Mesendoderm (in vitro differentiated cells): ENCODE data around the gene CSGALNACT2.

Experiments used
- DNase-seq: peaks from one replicate; pipeline ENCODE4 v3.0.0; 2013
- H2AK5ac ChIP-seq: 2 replicates; pipeline ENCODE4 v1.6.1; 2013; ENCODE audit warnings: low read length, inconsistent platforms
- H2BK120ac ChIP-seq: 2 replicates; pipeline ENCODE4 v1.6.1; 2013; ENCODE audit warnings: low read depth, mild to moderate bottlenecking, low read length, moderate library complexity, mixed read lengths
- H2BK15ac ChIP-seq: replicated peaks from 2 replicates; pipeline ENCODE4 v1.6.1; 2013; ENCODE audit warnings: low read depth, mild to moderate bottlenecking, moderate library complexity
- H2BK5ac ChIP-seq: 2 replicates; pipeline ENCODE4 v1.6.1; 2013; ENCODE audit warnings: low read length, inconsistent platforms
- H3K18ac ChIP-seq: 2 replicates; pipeline ENCODE4 v1.6.1; 2013; ENCODE audit warnings: mild to moderate bottlenecking, low read length, mixed read lengths
- H3K23ac ChIP-seq: one replicate; pipeline ENCODE4 v1.6.1; 2013; ENCODE audit warnings: low read length
- H3K27ac ChIP-seq: 2 replicates; pipeline ENCODE4 v1.5.1; 2013; ENCODE audit warnings: low read depth, mild to moderate bottlenecking, inconsistent platforms, low read length, moderate library complexity
- H3K27me3 ChIP-seq: 2 replicates; pipeline ENCODE4 v1.6.1; 2013; ENCODE audit warnings: low read length, control low read depth, mild to moderate bottlenecking, inconsistent platforms; ENCODE audit not compliant: insufficient read depth, poor library complexity
- H3K36me3 ChIP-seq: 2 replicates; pipeline ENCODE4 v1.6.1; 2013; ENCODE audit warnings: low read length, inconsistent platforms; ENCODE audit not compliant: control insufficient read depth, insufficient read depth
- H3K4ac ChIP-seq: one replicate; pipeline ENCODE4 v1.6.1; 2013; ENCODE audit warnings: low read depth, mild to moderate bottlenecking, low read length, moderate library complexity
- H3K4me1 ChIP-seq: 2 replicates; pipeline ENCODE4 v1.6.1; 2013; ENCODE audit warnings: low read depth, low read length, inconsistent platforms; ENCODE audit not compliant: control insufficient read depth
- H3K4me2 ChIP-seq: 2 replicates; pipeline ENCODE4 v1.6.1; 2013; ENCODE audit warnings: low read length
- H3K4me3 ChIP-seq: 2 replicates; pipeline ENCODE4 v1.5.1; 2013; ENCODE audit warnings: mild to moderate bottlenecking, low read length
- H3K56ac ChIP-seq: one replicate; pipeline ENCODE4 v1.6.1; 2013; ENCODE audit warnings: low read length
- H3K79me1 ChIP-seq: 2 replicates; pipeline ENCODE4 v1.6.1; 2013; ENCODE audit warnings: low read length, inconsistent platforms
- H3K79me2 ChIP-seq: 2 replicates; pipeline ENCODE4 v1.6.1; 2013; ENCODE audit warnings: mild to moderate bottlenecking, low read length; ENCODE audit not compliant: control insufficient read depth, insufficient read depth
- H3K9ac ChIP-seq: 2 replicates; pipeline ENCODE4 v1.6.1; 2013; ENCODE audit warnings: low read length, inconsistent platforms
- H4K5ac ChIP-seq: one replicate; pipeline ENCODE4 v1.6.1; 2013; ENCODE audit warnings: low read length
- H4K8ac ChIP-seq: one replicate; pipeline ENCODE4 v1.6.1; 2013; ENCODE audit warnings: low read depth, mild to moderate bottlenecking, control low read depth, low read length, moderate library complexity
- WGBS: extraction: QIAGEN DNeasy Blood & Tissue Kit; methylation state at CpG from one replicate; pipeline ENCODE4 v1.1.7; 2013; ENCODE audit warnings: low lambda C conversion rate, missing lambda C conversion rate; ENCODE audit not compliant: insufficient coverage; ENCODE audit errors: extremely low coverage; 5-methylcytosine and 5-hydroxymethylcytosine counted together

CSGALNACT2 gene

GRCh38 chr10:43195557-43195956 is 57.3 kb downstream of the CSGALNACT2 start:
- no peak overlapping the region for H3K4ac ChIP-seq
- H3K18ac ChIP-seq, result no peak overlapping the region
- H3K36me3 ChIP-seq, result peaks cover 2% of the 10 kb centered on the region
- no peaks in the 10 kb centered on the region for H3K79me2 ChIP-seq
- H2BK15ac ChIP-seq, result no peak overlapping the region
- H4K8ac ChIP-seq, result no peak overlapping the region
- no peak overlapping the region for H2BK120ac ChIP-seq
- H3K4me3 ChIP-seq, result no peak overlapping the region
- H3K4me1 ChIP-seq, result no peaks in the 10 kb centered on the region
- no peak overlapping the region for H3K9ac ChIP-seq
- no peak overlapping the region for H2BK5ac ChIP-seq
- no peaks in the 10 kb centered on the region for H3K79me1 ChIP-seq
- H3K4me2 ChIP-seq, result no peak overlapping the region
- no peak for DNase-seq
- no peaks in the 10 kb centered on the region for H3K27me3 ChIP-seq
- no peak overlapping the region for H3K56ac ChIP-seq
- no CpG with 5 or more reads among the region's 12 CpGs for WGBS
- no peak overlapping the region for H4K5ac ChIP-seq
- no peak overlapping the region for H3K27ac ChIP-seq
- H2AK5ac ChIP-seq, result no peak overlapping the region
- H3K23ac ChIP-seq, result no peak overlapping the region

- no peak overlapping the region for H3K9ac ChIP-seq
- H3K79me2 ChIP-seq, result no peaks in the 10 kb centered on the region
- no peak overlapping the region for H2BK5ac ChIP-seq
- no peak overlapping the region for H2BK15ac ChIP-seq
- no peaks in the 10 kb centered on the region for H3K4me1 ChIP-seq
- no peak overlapping the region for H2BK120ac ChIP-seq
- H3K36me3 ChIP-seq, result peaks cover 3% of the 10 kb centered on the region
- no peak overlapping the region for H3K4me2 ChIP-seq
- no peak overlapping the region for H3K4ac ChIP-seq
- no peak overlapping the region for H3K18ac ChIP-seq
- H4K5ac ChIP-seq, result no peak overlapping the region
- no peak overlapping the region for H3K4me3 ChIP-seq
- H3K23ac ChIP-seq, result no peak overlapping the region
- H3K27ac ChIP-seq, result no peak overlapping the region
- no peak overlapping the region for H3K56ac ChIP-seq
- no peak overlapping the region for H4K8ac ChIP-seq
- no peaks in the 10 kb centered on the region for H3K27me3 ChIP-seq
- DNase-seq, result no peak
- H3K79me1 ChIP-seq, result peaks cover 2% of the 10 kb centered on the region
- no peak overlapping the region for H2AK5ac ChIP-seq
- no CpG with 5 or more reads among the region's 20 CpGs for WGBS
These were observed 58.1 kb downstream of the CSGALNACT2 start for GRCh38 chr10:43196131-43196980.

- Histone ChIP-seq H3K79me1 (peaks cover 5% of the 10 kb centered on the region), H3K27ac (no peak overlapping the region), H3K9ac (no peak overlapping the region), H2AK5ac (no peak overlapping the region), H3K56ac (no peak overlapping the region), H2BK15ac (no peak overlapping the region), H3K27me3 (no peaks in the 10 kb centered on the region), H4K8ac (no peak overlapping the region), H3K4ac (no peak overlapping the region), H4K5ac (no peak overlapping the region), H3K4me2 (no peak overlapping the region), H3K18ac (no peak overlapping the region), H3K4me3 (no peak overlapping the region), H3K79me2 (no peaks in the 10 kb centered on the region), H2BK120ac (no peak overlapping the region), H3K23ac (no peak overlapping the region), H3K4me1 (no peaks in the 10 kb centered on the region), H2BK5ac (no peak overlapping the region), H3K36me3 (peaks cover 3% of the 10 kb centered on the region)
- no peak for DNase-seq
- no CpG with 5 or more reads among the region's 20 CpGs for WGBS
These were observed 59.0 kb downstream of the CSGALNACT2 start for GRCh38 chr10:43196981-43197833.

GRCh38 chr10:43197834-43198681 is 59.8 kb downstream of the CSGALNACT2 start:
- no CpG with 5 or more reads among the region's 15 CpGs for WGBS
- Histone ChIP-seq H4K8ac (no peak overlapping the region), H2BK5ac (no peak overlapping the region), H3K27ac (no peak overlapping the region), H3K9ac (no peak overlapping the region), H3K4me3 (no peak overlapping the region), H3K27me3 (no peaks in the 10 kb centered on the region), H4K5ac (no peak overlapping the region), H2BK15ac (no peak overlapping the region), H3K4me1 (no peaks in the 10 kb centered on the region), H3K56ac (no peak overlapping the region), H3K79me2 (no peaks in the 10 kb centered on the region), H3K23ac (no peak overlapping the region), H2AK5ac (no peak overlapping the region), H3K4ac (no peak overlapping the region), H3K4me2 (no peak overlapping the region), H3K18ac (no peak overlapping the region), H3K79me1 (peaks cover 5% of the 10 kb centered on the region), H2BK120ac (no peak overlapping the region), H3K36me3 (peaks cover 3% of the 10 kb centered on the region)
- DNase-seq, result peak; percentile 28

- Histone ChIP-seq H4K8ac (no peak overlapping the region), H2BK120ac (no peak overlapping the region), H4K5ac (no peak overlapping the region), H2BK5ac (no peak overlapping the region), H3K4me1 (no peaks in the 10 kb centered on the region), H3K23ac (no peak overlapping the region), H3K4ac (no peak overlapping the region), H2AK5ac (no peak overlapping the region), H3K79me1 (peaks cover 5% of the 10 kb centered on the region), H3K27ac (no peak overlapping the region), H3K56ac (no peak overlapping the region), H3K4me2 (no peak overlapping the region), H3K79me2 (no peaks in the 10 kb centered on the region), H3K27me3 (no peaks in the 10 kb centered on the region), H3K36me3 (peaks cover 3% of the 10 kb centered on the region), H3K9ac (no peak overlapping the region), H3K4me3 (no peak overlapping the region), H3K18ac (no peak overlapping the region), H2BK15ac (no peak overlapping the region)
- no CpG with 5 or more reads among the region's 10 CpGs for WGBS
- no peak for DNase-seq
These were observed 60.4 kb downstream of the CSGALNACT2 start for GRCh38 chr10:43198682-43199005.
